Esophagus muscularis mucosa (tissue), 4 donors: ENCODE measurements around the gene MAP2K6. TPM values are rescaled to one million over a fixed set of nuclear protein-coding genes. Genes with fewer than 3 reads are reported as not detected.

Experiments used
- DNase-seq: peaks from one replicate; pipeline ENCODE4 v3.0.0-alpha.2; 2017; ENCODE audit errors: extremely low spot score
- H3K27ac ChIP-seq, 4 donors: fragments of 200-600 bp; sonication (generic); replicated peaks in 1 of 4; 1 replicate in 3 of 4; 2 replicates in 1 of 4; pipeline ENCODE4 v1.5.1; 2016 to 2019; ENCODE audit warnings: mild to moderate bottlenecking in 1 of 4
- H3K27me3 ChIP-seq, 4 donors: fragments of 200-600 bp; sonication (generic); one replicate each; pipeline versions ENCODE4 v1.5.1 to v1.6.0; 2016 to 2019
- H3K36me3 ChIP-seq, 4 donors: fragments of 200-600 bp; sonication (generic); one replicate each; pipeline ENCODE4 v1.5.1; 2016 to 2019
- H3K4me1 ChIP-seq, 4 donors: fragments of 200-600 bp; sonication (generic); one replicate each; pipeline ENCODE4 v1.5.1; 2016 to 2019
- H3K4me3 ChIP-seq, 4 donors: fragments of 200-600 bp; sonication (generic); 1 replicate in 2 of 4; 2 replicates in 2 of 4; pipeline ENCODE4 v1.5.1; 2016 to 2019; ENCODE audit warnings: mild to moderate bottlenecking in 4 of 4, moderate library complexity in 1 of 4
- H3K9me3 ChIP-seq, 4 donors: fragments of 200-600 bp; sonication (generic); 1 replicate in 3 of 4; 2 replicates in 1 of 4; pipeline ENCODE4 v1.5.1; 2016 to 2019
- CTCF ChIP-seq, 3 experiments: fragments of 200-600 bp in 2 of 3; fragments of 450-650 bp in 1 of 3; sonication (generic) in 2 of 3; IDR thresholded peaks; one replicate each; pipeline ENCODE4 v1.5.1; 2017 to 2019; ENCODE audit warnings: antibody characterized with exemption in 3 of 3, mild to moderate bottlenecking in 2 of 3, moderate library complexity in 1 of 3
- EP300 ChIP-seq: sonication (generic); formaldehyde crosslinking; IDR thresholded peaks from one replicate; pipeline ENCODE4 v1.6.1; 2017; ENCODE audit warnings: antibody characterized with exemption
- POLR2A ChIP-seq: fragments of 450-650 bp; IDR thresholded peaks from one replicate; pipeline ENCODE4 v1.6.1; 2017; ENCODE audit warnings: antibody characterized with exemption, moderate library complexity, mild to moderate bottlenecking, low read depth
- POLR2AphosphoS5 ChIP-seq, 2 donors: sonication (generic); formaldehyde crosslinking; IDR thresholded peaks; one replicate each; pipeline ENCODE4 v1.6.1; 2017; ENCODE audit warnings: antibody characterized with exemption in 2 of 2
- WGBS: methylation state at CpG from one replicate; pipeline ENCODE4 v1.1.5; 2018; 5-methylcytosine and 5-hydroxymethylcytosine counted together
- intact Hi-C: fragments of 100-400 bp; cut with DNase I; formaldehyde crosslinking; loops from one replicate; pipeline ENCODE4 v1.15.1; 2023
- total RNA-seq, 4 donors: library from RNA; depleted of rRNA; stranded (reverse); fragments of >200 nt; gene quantifications; one replicate each; pipeline versions ENCODE4 v1.1.0 to v1.2.1, GENCODE V29; 2016

The MAP2K6 gene
- total RNA-seq, 4 donors from 2014 or later = 0.83 to 3.1 (median 1.5) TPM

- Histone ChIP-seq H3K36me3 (no peaks in the 10 kb centered on the region), H3K27me3 (no peaks in the 10 kb centered on the region), H3K27ac (no peak overlapping the region), H3K4me3 (no peak overlapping the region), H3K4me1 (no peaks in the 10 kb centered on the region), H3K9me3 (no peaks in the 10 kb centered on the region)
- no peak for TF ChIP-seq CTCF (IDR thresholded peaks at IDR 0.05)
- TF ChIP-seq POLR2AphosphoS5 (IDR thresholded peaks at IDR 0.05) = no peak
- TF ChIP-seq EP300 = no peak
- TF ChIP-seq POLR2A = no peak
- no peak for DNase-seq
- intact Hi-C loops = no loop called here
- WGBS = 95% methylated on average over 3 of the region's 3 CpGs
Observed at GRCh38 chr17:69466905-69467667, 52.6 kb downstream of the MAP2K6 start.

DNA sequence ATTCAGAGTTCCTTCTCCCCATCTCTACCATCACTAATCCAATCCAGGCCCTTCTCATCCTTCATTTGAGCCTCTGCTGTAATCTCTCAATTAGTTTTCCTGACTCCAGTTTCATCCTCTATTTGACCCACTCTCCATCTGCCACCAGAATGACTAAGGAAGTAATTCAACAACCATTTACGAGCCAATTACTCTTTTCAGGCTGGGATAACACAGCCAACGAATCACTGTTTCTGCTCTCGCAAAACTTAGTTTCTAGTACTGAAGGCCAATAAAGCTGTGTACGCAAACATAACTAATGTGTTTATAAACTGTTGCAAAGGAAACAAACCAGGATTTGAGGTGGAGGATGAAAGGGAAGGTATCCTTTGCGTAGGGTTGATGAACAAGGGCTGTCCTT lies 53.7 kb downstream of the MAP2K6 start:
- intact Hi-C loops = no loop called here
- TF ChIP-seq POLR2A (no peak), EP300 (no peak), CTCF (IDR thresholded peaks at IDR 0.05) (no peak), POLR2AphosphoS5 (IDR thresholded peaks at IDR 0.05) (no peak)

DNA sequence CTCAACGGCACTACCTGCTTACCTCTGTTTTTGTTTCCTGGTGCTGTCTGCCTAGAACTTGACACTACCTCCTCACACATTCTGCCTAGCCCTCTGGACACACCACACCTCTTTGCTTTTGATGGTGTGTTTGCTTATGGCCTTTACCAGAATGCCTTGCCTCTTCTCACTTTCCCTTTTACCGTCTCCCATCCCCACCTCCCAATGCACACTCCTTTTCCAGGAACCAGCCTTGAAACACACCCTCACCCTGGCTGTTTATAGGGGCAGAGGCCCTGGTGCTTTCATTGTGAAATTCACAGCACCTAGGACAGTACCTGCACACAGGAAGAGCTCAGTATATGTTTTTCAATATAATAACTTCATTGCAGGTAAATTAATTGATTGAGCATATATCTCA lies 56.2 kb downstream of the MAP2K6 start:
- Histone ChIP-seq H3K4me3 (no peak overlapping the region), H3K9me3 (no peaks in the 10 kb centered on the region), H3K36me3 (no peaks in the 10 kb centered on the region), H3K27ac (no peak overlapping the region), H3K27me3 (no peaks in the 10 kb centered on the region), H3K4me1 (peaks cover 4 to 16% (median 13%) of the 10 kb centered on the region in 4 donors)
- WGBS = 100% methylated on average over 2 of the region's 2 CpGs
- no peak for DNase-seq
- intact Hi-C loops = no loop called here
- TF ChIP-seq POLR2AphosphoS5 (IDR thresholded peaks at IDR 0.05) = no peak
- no peak for TF ChIP-seq CTCF (IDR thresholded peaks at IDR 0.05)
- no peak for TF ChIP-seq EP300
- TF ChIP-seq POLR2A = no peak

More for the DNA sequence above, 53.7 kb downstream of the MAP2K6 start:
- H3K9me3 ChIP-seq = no peaks in the 10 kb centered on the region
- DNase-seq = no peak
- H3K27me3 ChIP-seq = no peaks in the 10 kb centered on the region
- H3K27ac ChIP-seq = no peak overlapping the region
- H3K4me1 ChIP-seq = peaks cover 0 to under 1% (median 0%) of the 10 kb centered on the region in 4 donors
- no peak overlapping the region for H3K4me3 ChIP-seq
- H3K36me3 ChIP-seq = no peaks in the 10 kb centered on the region
- WGBS = 79% methylated on average over 5 of the region's 5 CpGs

- intact Hi-C loops = no loop called here
- H3K4me3 ChIP-seq = no peak overlapping the region
- 98% methylated on average over 3 of the region's 3 CpGs for WGBS
- TF ChIP-seq CTCF (IDR thresholded peaks at IDR 0.05) = no peak
- no peak for TF ChIP-seq EP300
- no peak for TF ChIP-seq POLR2AphosphoS5 (IDR thresholded peaks at IDR 0.05)
- TF ChIP-seq POLR2A = no peak
- H3K27ac ChIP-seq = no peak overlapping the region
- DNase-seq = no peak
- no peaks in the 10 kb centered on the region for H3K9me3 ChIP-seq
- no peaks in the 10 kb centered on the region for H3K36me3 ChIP-seq
- no peaks in the 10 kb centered on the region for H3K27me3 ChIP-seq
- H3K4me1 ChIP-seq = peaks cover 4 to 16% (median 13%) of the 10 kb centered on the region in 4 donors
Observed at GRCh38 chr17:69471406-69471805, 56.9 kb downstream of the MAP2K6 start.
